Measurements from ENCODE around the gene NLRP2B. TPM values are rescaled to one million over a fixed set of nuclear protein-coding genes. Genes with fewer than 3 reads are reported as not detected.

Gene NLRP2B
- total RNA-seq, 1 experiment from 2014 or later = not detected

- no peak overlapping the region for H2AFZ ChIP-seq (ENCODE audit: low read length)
- no peak overlapping the region for H3K4me2 ChIP-seq (ENCODE audit: insufficient read depth, insufficient read length, low read length)
- no peaks in the 10 kb centered on the region for H3K4me1 ChIP-seq (ENCODE audit: insufficient read depth, low read length)
- no peak overlapping the region for H3K4me3 Mint-ChIP-seq
- no peak overlapping the region for H3K56ac ChIP-seq (ENCODE audit: insufficient read length, low read depth, low read length)
- no peak overlapping the region for H2BK5ac ChIP-seq (ENCODE audit: insufficient read length, low read length)
- H2AK5ac ChIP-seq (ENCODE audit: insufficient read length, low read length) = no peak overlapping the region
- no peak overlapping the region for H3K27ac ChIP-seq (ENCODE audit: insufficient read length, low read depth, low read length)
- no peak overlapping the region for H3K4ac ChIP-seq (ENCODE audit: low read depth, low read length)
- no peaks in the 10 kb centered on the region for H3K23me2 ChIP-seq (ENCODE audit: insufficient read length, low read depth, low read length, poor library complexity, severe bottlenecking)
- no peak for DNase-seq
- no peak overlapping the region for H4K5ac ChIP-seq (ENCODE audit: insufficient read length, low read depth, low read length)
- no peak overlapping the region for H2BK120ac ChIP-seq (ENCODE audit: low read depth, low read length, poor library complexity, severe bottlenecking)
- peaks cover 11 to 36% (median 15%) of the 10 kb centered on the region in 3 experiments for H3K36me3 Mint-ChIP-seq (ENCODE audit: insufficient read depth in 1 of 3, low read depth in 3 of 3)
- H3K9me3 ChIP-seq (ENCODE audit: control insufficient read depth, low read depth, low read length) = no peaks in the 10 kb centered on the region
- no peaks in the 10 kb centered on the region for H4K20me1 ChIP-seq (ENCODE audit: control insufficient read depth, insufficient read depth, insufficient read length)
- H3K14ac ChIP-seq (ENCODE audit: insufficient read depth, low read length) = no peak overlapping the region
- no peak for TF ChIP-seq CTCF (conservative IDR thresholded peaks at IDR 0.05)
- peaks cover 16% of the 10 kb centered on the region in 2 experiments for H3K4me1 Mint-ChIP-seq
- no peak overlapping the region for H3T11ph ChIP-seq (ENCODE audit: low read length)
- no peak overlapping the region for H2BK20ac ChIP-seq (ENCODE audit: low read depth, low read length, poor library complexity, severe bottlenecking)
- H3K27ac Mint-ChIP-seq = no peak overlapping the region
- no peak overlapping the region for H4K91ac ChIP-seq (ENCODE audit: insufficient read length, low read depth, low read length)
- H3K23ac ChIP-seq (ENCODE audit: insufficient read length, low read depth, low read length) = no peak overlapping the region
- H3K9me3 Mint-ChIP-seq = peaks cover 70 to 81% of the 10 kb centered on the region in 2 experiments
- H3K9ac ChIP-seq (ENCODE audit: extremely low read depth, insufficient read length, low read length) = no peak overlapping the region
- no peak overlapping the region for H2BK12ac ChIP-seq (ENCODE audit: insufficient read length, low read depth, low read length)
- H3K27me3 ChIP-seq (ENCODE audit: insufficient read depth, low read length) = no peaks in the 10 kb centered on the region
- no peaks in the 10 kb centered on the region for H3K27me3 Mint-ChIP-seq (ENCODE audit: low read depth)
- H3K79me2 ChIP-seq (ENCODE audit: insufficient read depth, low read length) = no peaks in the 10 kb centered on the region
- no CpG with 5 or more reads among the region's 1 CpG for WGBS (ENCODE audit: extremely low coverage, insufficient read length, low lambda C conversion rate)
- no peak overlapping the region for H4K8ac ChIP-seq (replicated peaks; ENCODE audit: insufficient read length, low read depth, low read length)
- H3K79me1 ChIP-seq (ENCODE audit: insufficient read depth, low read depth, low read length, poor library complexity, severe bottlenecking) = no peaks in the 10 kb centered on the region
- no peak overlapping the region for H2BK15ac ChIP-seq (ENCODE audit: low read depth, low read length)
- H3K18ac ChIP-seq (ENCODE audit: insufficient read length, low read depth, low read length) = no peak overlapping the region
Measured at GRCh38 chrX:57643698-57644097, 36.4 kb downstream of the NLRP2B start.

Data from H9 (cell line).